Vagina (tissue), 2 donors: ENCODE results near the gene SYT11. TPM values are rescaled to one million over a fixed set of nuclear protein-coding genes. Genes with fewer than 3 reads are reported as not detected.
"Not testable (repeated sequence)": the region's sequence is repeated elsewhere in the genome, so short reads cannot be mapped to it uniquely, and the experiment has no call there.

ENCODE experiments used
- DNase-seq, 2 donors: peaks; one replicate each; pipeline ENCODE4 v3.0.0-alpha.2; 2017; ENCODE audit errors: extremely low spot score in 2 of 2
- H3K27ac ChIP-seq: fragments of 200-600 bp; sonication (generic); one replicate; pipeline ENCODE4 v1.5.1; 2019
- H3K27me3 ChIP-seq: fragments of 200-600 bp; sonication (generic); one replicate; pipeline ENCODE4 v1.5.1; 2019
- H3K36me3 ChIP-seq, 2 donors: fragments of 200-600 bp; sonication (generic); one replicate each; pipeline ENCODE4 v1.5.1; 2017 to 2019
- H3K4me1 ChIP-seq: fragments of 200-600 bp; sonication (generic); one replicate; pipeline ENCODE4 v1.5.1; 2019
- H3K4me3 ChIP-seq, 2 donors: fragments of 200-600 bp; sonication (generic); 1 replicate in 1 of 2; 2 replicates in 1 of 2; pipeline ENCODE4 v1.5.1; 2016 to 2019
- H3K9me3 ChIP-seq: fragments of 200-600 bp; sonication (generic); one replicate; pipeline ENCODE4 v1.5.1; 2019
- POLR2A ChIP-seq, 2 donors: fragments of 450-650 bp; IDR thresholded peaks; one replicate each; pipeline ENCODE4 v1.6.1; 2017; ENCODE audit warnings: antibody characterized with exemption in 2 of 2, mild to moderate bottlenecking in 2 of 2, moderate library complexity in 2 of 2
- POLR2AphosphoS5 ChIP-seq, 2 donors: sonication (generic); formaldehyde crosslinking; IDR thresholded peaks; one replicate each; pipeline ENCODE4 v1.9.0; 2017; ENCODE audit warnings: antibody characterized with exemption in 2 of 2, mild to moderate bottlenecking in 2 of 2, low read depth in 1 of 2; ENCODE audit not compliant: insufficient read depth in 1 of 2
- intact Hi-C: fragments of 100-400 bp; cut with DNase I; formaldehyde crosslinking; loops from one replicate; pipeline ENCODE4 v1.15.1; 2023
- total RNA-seq: library from RNA; depleted of rRNA; stranded (reverse); fragments of >200 nt; gene quantifications from one replicate; pipeline ENCODE4 v1.2.3, GENCODE V29; 2016
- TF ChIP-seq, protein P1 (sequence below), 3 experiments: fragments of 450-650 bp in 2 of 3; fragments of 200-600 bp in 1 of 3; sonication (generic) in 1 of 3; IDR thresholded peaks; one replicate each; pipeline ENCODE4 v1.5.1; 2017 to 2019; ENCODE audit warnings: antibody characterized with exemption in 3 of 3, mild to moderate bottlenecking in 2 of 3, moderate library complexity in 2 of 3

The SYT11 gene
- total RNA-seq, 1 donor from 2014 or later = 20.9 TPM

- TF ChIP-seq, protein P1, sequence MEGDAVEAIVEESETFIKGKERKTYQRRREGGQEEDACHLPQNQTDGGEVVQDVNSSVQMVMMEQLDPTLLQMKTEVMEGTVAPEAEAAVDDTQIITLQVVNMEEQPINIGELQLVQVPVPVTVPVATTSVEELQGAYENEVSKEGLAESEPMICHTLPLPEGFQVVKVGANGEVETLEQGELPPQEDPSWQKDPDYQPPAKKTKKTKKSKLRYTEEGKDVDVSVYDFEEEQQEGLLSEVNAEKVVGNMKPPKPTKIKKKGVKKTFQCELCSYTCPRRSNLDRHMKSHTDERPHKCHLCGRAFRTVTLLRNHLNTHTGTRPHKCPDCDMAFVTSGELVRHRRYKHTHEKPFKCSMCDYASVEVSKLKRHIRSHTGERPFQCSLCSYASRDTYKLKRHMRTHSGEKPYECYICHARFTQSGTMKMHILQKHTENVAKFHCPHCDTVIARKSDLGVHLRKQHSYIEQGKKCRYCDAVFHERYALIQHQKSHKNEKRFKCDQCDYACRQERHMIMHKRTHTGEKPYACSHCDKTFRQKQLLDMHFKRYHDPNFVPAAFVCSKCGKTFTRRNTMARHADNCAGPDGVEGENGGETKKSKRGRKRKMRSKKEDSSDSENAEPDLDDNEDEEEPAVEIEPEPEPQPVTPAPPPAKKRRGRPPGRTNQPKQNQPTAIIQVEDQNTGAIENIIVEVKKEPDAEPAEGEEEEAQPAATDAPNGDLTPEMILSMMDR (IDR thresholded peaks at IDR 0.05) = no peak
- no peak for TF ChIP-seq POLR2AphosphoS5 (IDR thresholded peaks at IDR 0.05; ENCODE audit: insufficient read depth in 1 of 2, low read depth in 1 of 2)
- no peak for TF ChIP-seq POLR2A (IDR thresholded peaks at IDR 0.05)
- intact Hi-C loops = no loop called here
- H3K9me3 ChIP-seq = no peaks in the 10 kb centered on the region
- DNase-seq = no peak
- H3K27ac ChIP-seq = no peak overlapping the region
- no peaks in the 10 kb centered on the region for H3K27me3 ChIP-seq
- no peak overlapping the region for H3K4me3 ChIP-seq
- no peaks in the 10 kb centered on the region for H3K36me3 ChIP-seq
- H3K4me1 ChIP-seq = no peaks in the 10 kb centered on the region
Measured at GRCh38 chr1:155831279-155831976, 27.9 kb upstream of the SYT11 start.

- intact Hi-C loops = no loop called here
- Histone ChIP-seq H3K27ac (no peak overlapping the region), H3K4me1 (no peaks in the 10 kb centered on the region), H3K4me3 (no peak overlapping the region), H3K36me3 (no peaks in the 10 kb centered on the region), H3K9me3 (no peaks in the 10 kb centered on the region), H3K27me3 (no peaks in the 10 kb centered on the region)
- no peak for TF ChIP-seq POLR2AphosphoS5 (IDR thresholded peaks at IDR 0.05; ENCODE audit: insufficient read depth in 1 of 2, low read depth in 1 of 2)
- TF ChIP-seq, protein P1 (IDR thresholded peaks at IDR 0.05) = no peak
- TF ChIP-seq POLR2A (IDR thresholded peaks at IDR 0.05) = no peak
- DNase-seq = no peak
Measured at GRCh38 chr1:155833665-155834295, 25.6 kb upstream of the SYT11 start.

DNA sequence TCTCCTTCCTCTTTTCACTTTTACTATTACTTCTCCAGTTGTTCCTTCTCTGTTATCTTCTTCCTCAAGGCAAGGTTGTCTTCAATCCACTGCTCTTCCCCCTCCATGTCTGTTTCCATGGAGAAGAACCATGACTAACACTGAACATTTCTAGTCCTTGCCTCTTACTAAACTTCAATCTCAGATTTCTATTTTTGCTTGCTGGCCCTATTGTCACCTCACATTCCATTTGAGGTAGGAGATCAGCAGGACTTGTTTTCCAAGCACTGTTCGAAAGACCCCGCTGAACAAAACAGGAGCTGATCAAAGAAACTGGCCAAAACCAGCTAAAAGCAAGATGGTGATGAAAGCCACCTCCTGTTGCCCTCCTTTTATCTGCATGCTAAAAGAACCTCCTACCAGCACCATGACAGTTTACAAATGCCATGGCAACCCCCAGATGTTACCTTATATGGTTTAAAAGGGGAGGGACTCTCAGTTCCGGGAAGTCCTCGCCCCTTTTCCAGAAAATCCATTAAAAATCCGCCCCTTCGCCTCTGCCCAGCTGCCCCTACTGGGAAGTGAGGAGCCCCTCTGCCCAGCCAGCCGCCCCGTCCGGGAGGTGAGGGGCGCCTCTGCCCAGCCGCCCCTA, 25.0 kb upstream of the SYT11 start:
- TF ChIP-seq, protein P1 (IDR thresholded peaks at IDR 0.05) = no peak
- TF ChIP-seq POLR2A (IDR thresholded peaks at IDR 0.05) = no peak
- no peak for TF ChIP-seq POLR2AphosphoS5 (IDR thresholded peaks at IDR 0.05; ENCODE audit: insufficient read depth in 1 of 2, low read depth in 1 of 2)
- H3K4me3 ChIP-seq = no peak overlapping the region
- H3K36me3 ChIP-seq = no peaks in the 10 kb centered on the region
- no peak overlapping the region for H3K27ac ChIP-seq
- H3K4me1 ChIP-seq = no peaks in the 10 kb centered on the region
- no peak for DNase-seq
- H3K9me3 ChIP-seq = no peaks in the 10 kb centered on the region
- intact Hi-C loops = no loop called here
- no peaks in the 10 kb centered on the region for H3K27me3 ChIP-seq

GRCh38 chr1:155834927-155835399, 24.4 kb upstream of the SYT11 start:
- H3K4me3 ChIP-seq, H3K27ac ChIP-seq, H3K4me1 ChIP-seq, H3K9me3 ChIP-seq, DNase-seq, H3K36me3 ChIP-seq, H3K27me3 ChIP-seq, intact Hi-C loops: not testable (repeated sequence)

DNA sequence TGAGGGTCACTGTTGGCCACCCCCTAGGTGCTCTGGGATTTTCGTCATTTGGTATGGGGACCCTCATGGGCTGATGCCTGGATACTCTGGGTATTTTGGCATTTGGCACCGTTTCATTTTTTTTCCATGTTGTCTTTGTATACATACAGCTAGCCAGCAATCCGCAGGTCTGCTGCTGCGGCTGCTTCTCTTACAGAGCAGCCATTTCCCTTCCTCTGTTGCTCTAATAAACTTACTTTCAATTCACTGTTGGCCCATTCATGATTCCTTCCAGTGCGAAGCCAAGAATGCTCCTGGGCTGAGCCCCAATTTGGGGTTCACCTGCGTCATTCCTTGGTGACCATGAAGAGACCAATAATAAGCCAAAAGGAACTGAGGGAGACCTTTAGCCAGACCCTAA, 23.8 kb upstream of the SYT11 start:
- TF ChIP-seq POLR2AphosphoS5 (IDR thresholded peaks at IDR 0.05; ENCODE audit: insufficient read depth in 1 of 2, low read depth in 1 of 2) (no peak), POLR2A (IDR thresholded peaks at IDR 0.05) (no peak)
- TF ChIP-seq, protein P1 (IDR thresholded peaks at IDR 0.05) = no peak
- DNase-seq = no peak
- H3K4me3 ChIP-seq = no peak overlapping the region

More for the DNA sequence above, 23.8 kb upstream of the SYT11 start:
- no peak overlapping the region for H3K27ac ChIP-seq
- no peaks in the 10 kb centered on the region for H3K9me3 ChIP-seq
- H3K4me1 ChIP-seq = no peaks in the 10 kb centered on the region
- H3K27me3 ChIP-seq = no peaks in the 10 kb centered on the region
- intact Hi-C loops = no loop called here
- H3K36me3 ChIP-seq = no peaks in the 10 kb centered on the region
